GM06990 (cell line): Measurements from ENCODE around the gene LONP1.
"Not testable (repeated sequence)": the region's sequence is repeated elsewhere in the genome, so short reads cannot be mapped to it uniquely, and the experiment has no call there.

Source experiments
- DNase-seq: peaks from one replicate; pipeline ENCODE4 v3.0.0-alpha.2; 2011; ENCODE audit not compliant: insufficient read length; ENCODE audit errors: extremely low read depth
- H3K27me3 ChIP-seq: replicated peaks from 2 replicates; pipeline ENCODE4 v1.6.0; 2011; ENCODE audit warnings: low read length; ENCODE audit not compliant: control insufficient read depth, insufficient read depth
- H3K36me3 ChIP-seq: 2 replicates; pipeline ENCODE4 v1.5.1; 2011; ENCODE audit warnings: low read length; ENCODE audit not compliant: control insufficient read depth, insufficient read depth
- H3K4me3 ChIP-seq: replicated peaks from 2 replicates; pipeline ENCODE4 v1.5.1; 2011; ENCODE audit warnings: low read depth, mild to moderate bottlenecking, control low read depth, low read length
- TF ChIP-seq, protein P1 (sequence below): IDR thresholded peaks from 2 replicates; pipeline ENCODE4 v1.5.1; 2011; ENCODE audit warnings: low read length, control low read depth, mild to moderate bottlenecking, inconsistent platforms; ENCODE audit not compliant: insufficient read depth, poor library complexity, severe bottlenecking

Gene LONP1

DNA sequence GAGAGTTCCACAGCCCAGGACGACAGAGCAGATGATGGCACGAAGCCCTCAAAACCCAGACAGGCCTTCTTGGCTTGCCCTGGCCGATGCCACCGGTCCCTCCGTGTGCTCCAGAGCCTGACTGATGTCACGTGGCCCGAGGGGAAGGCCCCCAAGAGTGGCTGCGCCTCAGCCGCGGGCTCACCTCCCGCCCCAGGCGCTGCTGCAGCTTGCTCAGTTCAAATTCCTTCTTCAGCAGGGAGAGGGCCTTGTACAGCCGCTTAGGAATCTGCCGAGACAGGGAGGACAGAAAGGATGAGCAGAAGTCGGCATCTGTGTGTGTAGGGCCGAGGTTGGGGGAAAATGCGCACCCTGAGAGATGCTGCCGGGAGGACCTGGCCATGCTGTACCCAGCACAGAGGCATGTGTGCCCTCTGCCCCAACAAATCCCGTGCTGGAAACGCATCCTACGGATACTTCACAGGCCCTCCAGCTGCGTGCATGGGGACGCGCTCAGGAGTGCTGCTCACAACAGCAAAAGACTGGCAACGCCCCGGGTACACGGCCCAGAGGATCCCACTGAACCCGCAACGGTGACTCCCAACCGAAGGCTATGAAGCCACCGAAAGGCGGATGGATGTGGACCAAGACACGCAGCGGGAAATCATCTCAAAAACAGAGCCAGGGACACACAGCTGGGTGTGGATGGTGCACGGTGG, 12.9 kb downstream of the LONP1 start:
- Histone ChIP-seq H3K36me3 (peaks cover 50% of the 10 kb centered on the region), H3K27me3 (no peaks in the 10 kb centered on the region), H3K4me3 (no peak overlapping the region)
- DNase-seq: no peak
- TF ChIP-seq, protein P1, sequence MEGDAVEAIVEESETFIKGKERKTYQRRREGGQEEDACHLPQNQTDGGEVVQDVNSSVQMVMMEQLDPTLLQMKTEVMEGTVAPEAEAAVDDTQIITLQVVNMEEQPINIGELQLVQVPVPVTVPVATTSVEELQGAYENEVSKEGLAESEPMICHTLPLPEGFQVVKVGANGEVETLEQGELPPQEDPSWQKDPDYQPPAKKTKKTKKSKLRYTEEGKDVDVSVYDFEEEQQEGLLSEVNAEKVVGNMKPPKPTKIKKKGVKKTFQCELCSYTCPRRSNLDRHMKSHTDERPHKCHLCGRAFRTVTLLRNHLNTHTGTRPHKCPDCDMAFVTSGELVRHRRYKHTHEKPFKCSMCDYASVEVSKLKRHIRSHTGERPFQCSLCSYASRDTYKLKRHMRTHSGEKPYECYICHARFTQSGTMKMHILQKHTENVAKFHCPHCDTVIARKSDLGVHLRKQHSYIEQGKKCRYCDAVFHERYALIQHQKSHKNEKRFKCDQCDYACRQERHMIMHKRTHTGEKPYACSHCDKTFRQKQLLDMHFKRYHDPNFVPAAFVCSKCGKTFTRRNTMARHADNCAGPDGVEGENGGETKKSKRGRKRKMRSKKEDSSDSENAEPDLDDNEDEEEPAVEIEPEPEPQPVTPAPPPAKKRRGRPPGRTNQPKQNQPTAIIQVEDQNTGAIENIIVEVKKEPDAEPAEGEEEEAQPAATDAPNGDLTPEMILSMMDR: no peak

DNA sequence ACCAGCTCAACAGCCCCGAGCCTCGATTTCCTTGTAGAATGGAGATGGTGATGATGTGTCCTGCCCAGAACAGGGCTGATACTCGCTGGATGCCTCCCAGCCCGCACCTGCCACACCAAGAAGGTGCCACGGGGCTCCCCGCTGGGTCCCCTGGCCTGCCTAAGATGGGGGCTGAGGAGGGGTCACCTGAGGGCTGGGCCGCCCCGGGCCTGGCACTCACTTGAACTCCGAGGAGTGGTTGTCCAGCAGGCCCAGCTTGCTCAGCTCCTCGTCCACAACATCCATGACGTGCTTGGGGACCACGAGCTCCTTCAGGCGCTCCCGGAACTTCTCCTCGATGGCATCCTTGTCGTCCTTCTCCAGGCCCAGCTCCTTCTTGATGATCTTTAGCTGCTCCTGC, 14.4 kb downstream of the LONP1 start:
- H3K4me3 ChIP-seq: no peak overlapping the region
- DNase-seq: no peak
- no peaks in the 10 kb centered on the region for H3K27me3 ChIP-seq
- H3K36me3 ChIP-seq: peaks cover 43% of the 10 kb centered on the region
- TF ChIP-seq, protein P1: no peak

DNA sequence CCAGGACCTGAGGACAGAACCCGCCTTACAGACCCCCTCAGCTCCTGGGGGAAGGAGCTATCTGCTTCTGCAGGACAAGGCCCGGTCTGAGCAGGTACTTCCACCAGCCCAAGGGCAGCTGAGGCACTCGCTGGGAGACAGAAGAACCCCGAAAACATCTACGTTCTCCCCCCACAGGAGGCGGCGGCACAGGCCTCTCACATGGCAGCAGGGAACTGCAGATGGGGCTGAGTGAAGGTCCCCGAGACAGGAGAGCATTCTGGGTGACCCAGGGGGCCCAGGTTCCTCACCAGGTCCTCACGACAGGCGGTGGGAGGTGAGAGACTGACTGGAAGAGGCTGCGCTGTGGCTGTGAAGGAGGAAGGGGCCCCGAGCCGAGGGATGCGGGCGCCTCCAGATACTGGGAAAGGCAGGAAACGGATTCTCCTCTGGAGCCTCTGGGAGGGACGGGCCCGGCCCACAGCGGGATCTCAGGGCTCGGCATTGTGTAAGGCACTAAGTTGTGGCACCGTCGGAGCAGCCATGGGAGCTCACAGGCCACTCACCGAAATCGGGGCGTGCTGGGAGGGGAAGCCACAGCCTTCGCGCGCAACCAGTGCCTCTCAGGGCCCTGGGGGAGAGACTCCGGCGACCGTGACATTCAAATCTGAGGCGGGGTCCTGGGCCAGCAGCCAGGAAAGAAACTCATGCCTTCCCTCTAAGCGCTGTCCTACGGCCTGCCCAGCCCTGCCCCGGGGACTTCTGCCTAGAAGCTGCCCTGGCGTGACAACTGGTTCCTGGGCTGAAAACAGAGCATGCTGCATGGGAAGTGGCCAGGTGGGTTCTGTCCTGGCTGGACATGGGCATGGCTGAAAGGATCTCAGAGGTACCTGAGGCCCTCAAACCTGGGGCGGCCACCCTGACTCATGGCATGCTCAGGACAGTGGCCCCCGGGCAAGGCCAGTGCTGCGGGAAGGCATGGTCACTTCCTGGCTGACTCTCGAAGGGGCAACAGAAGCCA, 15.8 kb downstream of the LONP1 start:
- Histone ChIP-seq H3K36me3 (peaks cover 46% of the 10 kb centered on the region), H3K4me3 (no peak overlapping the region), H3K27me3 (no peaks in the 10 kb centered on the region)
- no peak for DNase-seq
- TF ChIP-seq, protein P1: no peak

DNA sequence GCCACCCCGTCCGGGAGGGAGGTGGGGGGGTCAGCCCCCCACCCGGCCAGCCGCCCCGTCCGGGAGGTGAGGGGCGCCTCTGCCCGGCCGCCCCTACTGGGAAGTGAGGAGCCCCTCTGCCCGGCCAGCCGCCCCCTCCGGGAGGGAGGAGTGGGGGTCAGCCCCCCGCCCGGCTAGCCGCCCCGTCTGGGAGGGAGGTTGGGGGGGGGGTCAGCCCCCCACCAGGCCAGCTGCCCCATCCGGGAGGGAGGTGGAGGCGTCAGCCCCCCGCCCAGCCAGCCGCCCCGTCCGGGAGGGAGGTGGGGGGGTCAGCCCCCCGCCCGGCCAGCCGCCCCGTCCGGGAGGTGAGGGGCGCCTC, 17.9 kb downstream of the LONP1 start:
- H3K36me3 ChIP-seq: peaks cover 44% of the 10 kb centered on the region
- not testable (repeated sequence) for DNase-seq, H3K4me3 ChIP-seq, H3K27me3 ChIP-seq

DNA sequence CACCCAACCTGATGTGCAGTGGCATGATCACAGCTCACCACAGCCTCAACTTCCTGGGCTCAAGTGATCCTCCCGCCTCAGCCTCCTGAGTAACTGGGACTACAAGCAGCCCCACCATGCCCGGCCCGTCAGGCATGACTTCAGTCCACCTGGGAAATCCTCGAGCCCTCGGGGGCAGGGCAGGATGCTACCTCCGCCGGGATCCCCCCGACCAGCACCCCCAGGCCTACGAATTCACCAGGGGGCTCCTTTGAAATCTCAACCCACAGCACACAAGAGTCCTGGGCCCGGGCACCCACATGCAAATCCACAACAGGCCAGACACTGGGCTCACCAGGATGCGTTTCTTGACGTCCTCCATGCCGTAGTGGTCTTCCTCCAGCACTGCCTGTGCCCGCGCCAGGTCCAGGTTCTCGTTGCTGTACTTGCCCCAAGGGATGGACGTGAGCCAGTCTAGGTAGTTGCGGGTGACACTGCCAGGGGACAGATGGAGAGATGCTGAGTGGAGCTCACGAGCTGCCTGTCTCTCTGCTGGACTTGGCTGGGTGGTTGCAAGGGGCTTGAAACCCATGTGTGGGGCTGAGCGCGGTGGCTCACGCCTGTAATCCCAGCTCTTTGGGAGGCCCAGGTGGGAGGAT, 19.4 kb downstream of the LONP1 start:
- Histone ChIP-seq H3K27me3 (no peaks in the 10 kb centered on the region), H3K36me3 (peaks cover 45% of the 10 kb centered on the region), H3K4me3 (no peak overlapping the region)
- TF ChIP-seq, protein P1: no peak
- no peak for DNase-seq
